HepG2 (cell line): ENCODE measurements around the gene PHYH. TPM values are rescaled to one million over a fixed set of nuclear protein-coding genes. Genes with fewer than 3 reads are reported as not detected.
A peak's percentile ranks its signal among the peaks of the same experiment; 100 is the strongest.

Experiments used
- ARHGAP35 ChIP-seq: sonication (generic); formaldehyde crosslinking; IDR thresholded peaks from 2 replicates; pipeline ENCODE4 v1.9.0; 2022; ENCODE audit warnings: mild to moderate bottlenecking, inconsistent platforms, moderate library complexity, missing genetic modification reagents, borderline replicate concordance
- ATF5 ChIP-seq: sonication (generic); formaldehyde crosslinking; IDR thresholded peaks from 2 replicates; pipeline ENCODE4 v1.4.0; 2020; ENCODE audit warnings: mild to moderate bottlenecking, low read depth, missing genetic modification reagents
- BCL6 ChIP-seq: IDR thresholded peaks from 2 replicates; pipeline ENCODE4 v1.6.1; 2016; ENCODE audit warnings: missing genetic modification reagents, missing compliant biosample characterization
- MED8 ChIP-seq: sonication (generic); formaldehyde crosslinking; IDR thresholded peaks from 2 replicates; pipeline ENCODE4 v1.8.1; 2023; ENCODE audit warnings: mild to moderate bottlenecking, missing genetic modification reagents; ENCODE audit not compliant: insufficient replicate concordance
- NCOA1 ChIP-seq: sonication (generic); formaldehyde crosslinking; IDR thresholded peaks from 2 replicates; pipeline ENCODE4 v1.9.0; 2021; ENCODE audit warnings: missing genetic modification reagents
- NFE2 ChIP-seq: sonication (generic); formaldehyde crosslinking; IDR thresholded peaks from 2 replicates; pipeline ENCODE4 v1.4.0; 2020; ENCODE audit warnings: missing genetic modification reagents
- NFIC ChIP-seq: IDR thresholded peaks from 2 replicates; pipeline ENCODE4 v1.6.1; 2012; ENCODE audit warnings: mild to moderate bottlenecking, low read length, inconsistent platforms
- NR3C1 ChIP-seq: sonication (generic); formaldehyde crosslinking; IDR thresholded peaks from 2 replicates; pipeline ENCODE4 v1.4.0; 2020; ENCODE audit warnings: missing genetic modification reagents
- REXO4 ChIP-seq: sonication (generic); formaldehyde crosslinking; IDR thresholded peaks from 2 replicates; pipeline ENCODE4 v1.8.0; 2022; ENCODE audit warnings: missing genetic modification reagents, mild to moderate bottlenecking, borderline replicate concordance
- SMAD1 ChIP-seq: sonication (generic); formaldehyde crosslinking; IDR thresholded peaks from 2 replicates; pipeline ENCODE4 v1.4.0; 2020; ENCODE audit warnings: missing genetic modification reagents, low read depth, mild to moderate bottlenecking, borderline replicate concordance
- YEATS4 ChIP-seq: sonication (generic); formaldehyde crosslinking; IDR thresholded peaks from 2 replicates; pipeline ENCODE4 v1.4.0; 2020; ENCODE audit warnings: missing genetic modification reagents, borderline replicate concordance
- ZBTB49 ChIP-seq: sonication (generic); formaldehyde crosslinking; IDR thresholded peaks from 2 replicates; pipeline ENCODE4 v1.4.0; 2020; ENCODE audit warnings: missing genetic modification reagents, borderline replicate concordance
- ZHX2 ChIP-seq, 2 experiments: sonication (generic) in 1 of 2; formaldehyde crosslinking in 1 of 2; IDR thresholded peaks; 2 replicates each; pipeline versions ENCODE4 v1.6.1 to v1.9.0; 2014 to 2022; ENCODE audit warnings: antibody characterized with exemption in 1 of 2, borderline replicate concordance in 1 of 2, inconsistent platforms in 1 of 2, low read depth in 1 of 2, missing genetic modification reagents in 1 of 2
- ZIK1 ChIP-seq: sonication (generic); formaldehyde crosslinking; IDR thresholded peaks from 2 replicates; pipeline ENCODE4 v1.5.0; 2020; ENCODE audit warnings: mild to moderate bottlenecking, low read depth, missing genetic modification reagents, borderline replicate concordance
- ZNF138 ChIP-seq: sonication (generic); formaldehyde crosslinking; IDR thresholded peaks from 2 replicates; pipeline ENCODE4 v1.5.0; 2020; ENCODE audit warnings: mild to moderate bottlenecking, low read depth, missing genetic modification reagents
- ZNF24 ChIP-seq: fragments of 450-650 bp; IDR thresholded peaks from 2 replicates; pipeline ENCODE4 v1.6.1; 2017; ENCODE audit warnings: antibody characterized with exemption, mild to moderate bottlenecking
- ZNF446 ChIP-seq: sonication (generic); formaldehyde crosslinking; IDR thresholded peaks from 2 replicates; pipeline ENCODE4 v1.5.0; 2020; ENCODE audit warnings: mild to moderate bottlenecking, missing genetic modification reagents
- ZNF547 ChIP-seq: sonication (generic); formaldehyde crosslinking; IDR thresholded peaks from 2 replicates; pipeline ENCODE4 v1.5.1; 2020; ENCODE audit warnings: mild to moderate bottlenecking, missing genetic modification reagents
- ZNF605 ChIP-seq: sonication (generic); formaldehyde crosslinking; IDR thresholded peaks from 2 replicates; pipeline ENCODE4 v1.8.0; 2022; ENCODE audit warnings: mild to moderate bottlenecking, missing genetic modification reagents
- ZNF703 ChIP-seq: sonication (generic); formaldehyde crosslinking; IDR thresholded peaks from 2 replicates; pipeline ENCODE4 v1.5.1; 2020; ENCODE audit warnings: missing genetic modification reagents, mild to moderate bottlenecking, moderate library complexity, borderline replicate concordance
- ZNF720 ChIP-seq: sonication (generic); formaldehyde crosslinking; IDR thresholded peaks from 2 replicates; pipeline ENCODE4 v1.4.0; 2020; ENCODE audit warnings: missing genetic modification reagents
- polyA plus RNA-seq, 8 experiments: library from polyadenylated mRNA; depleted of rRNA in 3 of 8; stranded (reverse) in 7 of 8; unstranded in 1 of 8; fragments of >200 nt; fragmentation: Illumina TruSeq in 4 of 8; extraction: Trizol in 4 of 8; gene quantifications; 2 replicates each; pipeline versions ENCODE4 v1.2.1 to v1.2.3, GENCODE V29; 2011 to 2016; ENCODE audit warnings: low read depth in 4 of 8, missing spikeins in 1 of 8, mixed read lengths in 1 of 8; ENCODE audit not compliant: insufficient read depth in 1 of 8
- total RNA-seq, 5 experiments: library from RNA; depleted of rRNA; stranded (reverse); fragments of >200 nt; fragmentation: Illumina TruSeq; extraction: Trizol; gene quantifications; 2 replicates each; pipeline ENCODE4 v1.2.3, GENCODE V29; 2016; ENCODE audit warnings: low read depth in 1 of 5

Gene PHYH
- total and polyA plus RNA-seq, 2 of the 13 experiments (the other 11 are each of a cell fraction or from before 2014, with no cell fraction given): 27.2 to 34.5 TPM

GRCh38 chr10:13271552-13272163 is 28.2 kb downstream of the PHYH start (continued):
- no peak for TF ChIP-seq NFE2 (CRISPR knock-in tag)
- TF ChIP-seq SMAD1 (CRISPR knock-in tag): peak; percentile 47; the same call in 1 of the 2 replicates
- TF ChIP-seq ARHGAP35 (CRISPR knock-in tag): no peak
- no peak for TF ChIP-seq YEATS4 (CRISPR knock-in tag)
- TF ChIP-seq ZBTB49 (CRISPR knock-in tag): no peak
- TF ChIP-seq ZNF703 (CRISPR knock-in tag): peak; percentile 67; the same call in 1 of the 2 replicates
- TF ChIP-seq ZIK1 (CRISPR knock-in tag): 0 out of 2 replicates have a peak, but pooled peaks have one; percentile 33
- TF ChIP-seq ZNF720: no peak
- no peak for TF ChIP-seq ZNF605
- TF ChIP-seq BCL6 (CRISPR knock-in tag): 0 out of 2 replicates have a peak, but pooled peaks have one; percentile 18
- 0 out of 2 replicates have a peak, but pooled peaks have one; percentile 63 for TF ChIP-seq ZNF547 (CRISPR knock-in tag)
- TF ChIP-seq ATF5: no peak
- 0 out of 2 replicates have a peak, but pooled peaks have one; percentile 46 for TF ChIP-seq ZNF138 (CRISPR knock-in tag)
- no peak for TF ChIP-seq ZNF24
- TF ChIP-seq NFIC: no peak
- 0 out of 2 replicates have a peak, but pooled peaks have one; percentile 21 for TF ChIP-seq ZHX2 (IDR thresholded peaks at IDR 0.05; ENCODE audit: low read depth)
- TF ChIP-seq ZHX2 (CRISPR knock-in tag; IDR thresholded peaks at IDR 0.05; ENCODE audit: borderline replicate concordance): no peak
- no peak for TF ChIP-seq NR3C1 (CRISPR knock-in tag)
- TF ChIP-seq REXO4 (CRISPR knock-in tag): no peak
- TF ChIP-seq MED8 (CRISPR knock-in tag): no peak
- TF ChIP-seq NCOA1 (CRISPR knock-in tag): no peak
- TF ChIP-seq ZNF446: no peak
